Testis (tissue), 2 donors: ENCODE measurements around the gene PLK3.

ENCODE experiments used
- POLR2A ChIP-seq: fragments of 450-650 bp; IDR thresholded peaks from one replicate; pipeline ENCODE4 v1.6.1; 2017; ENCODE audit warnings: antibody characterized with exemption, mild to moderate bottlenecking, moderate library complexity
- TF ChIP-seq, protein P1 (sequence below), 3 experiments: fragments of 450-650 bp in 2 of 3; fragments of 200-600 bp in 1 of 3; sonication (generic) in 1 of 3; IDR thresholded peaks; one replicate each; pipeline ENCODE4 v1.5.1; 2016 to 2019; ENCODE audit warnings: antibody characterized with exemption in 3 of 3, mild to moderate bottlenecking in 2 of 3, moderate library complexity in 1 of 3

DNA sequence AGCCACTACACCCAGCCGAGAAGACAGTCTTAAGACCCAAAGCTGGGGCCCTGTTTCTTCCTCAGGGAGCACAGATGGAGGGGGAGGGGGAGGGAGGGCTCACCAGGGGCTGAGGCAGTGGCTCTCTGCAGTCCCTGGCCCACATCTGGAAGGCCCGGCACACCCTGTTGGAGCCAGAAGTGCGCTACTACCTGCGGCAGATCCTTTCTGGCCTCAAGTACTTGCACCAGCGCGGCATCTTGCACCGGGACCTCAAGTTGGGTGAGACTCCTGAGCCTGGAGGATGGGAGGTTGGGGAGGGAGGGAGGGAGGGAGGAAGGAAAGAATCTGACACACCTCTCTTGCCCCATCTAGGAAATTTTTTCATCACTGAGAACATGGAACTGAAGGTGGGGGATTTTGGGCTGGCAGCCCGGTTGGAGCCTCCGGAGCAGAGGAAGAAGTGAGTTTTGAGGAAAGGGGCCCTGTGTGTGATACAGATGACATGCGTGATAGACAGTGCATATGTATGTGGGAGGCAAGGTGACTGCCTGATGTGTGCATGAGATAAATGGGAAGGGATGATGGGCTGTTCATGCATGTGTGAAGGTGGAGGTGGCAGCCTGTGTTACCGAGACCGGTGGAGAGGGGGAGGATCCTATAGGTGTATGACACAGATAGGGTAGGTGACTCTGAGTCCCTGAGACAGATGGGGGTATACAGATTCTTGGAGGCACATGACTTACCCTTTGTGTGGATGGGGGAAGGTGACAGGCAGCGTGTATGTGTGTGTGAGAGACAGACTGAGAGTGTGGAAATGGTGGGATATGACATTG lies 1.5 kb downstream of the PLK3 start:
- TF ChIP-seq, protein P1, sequence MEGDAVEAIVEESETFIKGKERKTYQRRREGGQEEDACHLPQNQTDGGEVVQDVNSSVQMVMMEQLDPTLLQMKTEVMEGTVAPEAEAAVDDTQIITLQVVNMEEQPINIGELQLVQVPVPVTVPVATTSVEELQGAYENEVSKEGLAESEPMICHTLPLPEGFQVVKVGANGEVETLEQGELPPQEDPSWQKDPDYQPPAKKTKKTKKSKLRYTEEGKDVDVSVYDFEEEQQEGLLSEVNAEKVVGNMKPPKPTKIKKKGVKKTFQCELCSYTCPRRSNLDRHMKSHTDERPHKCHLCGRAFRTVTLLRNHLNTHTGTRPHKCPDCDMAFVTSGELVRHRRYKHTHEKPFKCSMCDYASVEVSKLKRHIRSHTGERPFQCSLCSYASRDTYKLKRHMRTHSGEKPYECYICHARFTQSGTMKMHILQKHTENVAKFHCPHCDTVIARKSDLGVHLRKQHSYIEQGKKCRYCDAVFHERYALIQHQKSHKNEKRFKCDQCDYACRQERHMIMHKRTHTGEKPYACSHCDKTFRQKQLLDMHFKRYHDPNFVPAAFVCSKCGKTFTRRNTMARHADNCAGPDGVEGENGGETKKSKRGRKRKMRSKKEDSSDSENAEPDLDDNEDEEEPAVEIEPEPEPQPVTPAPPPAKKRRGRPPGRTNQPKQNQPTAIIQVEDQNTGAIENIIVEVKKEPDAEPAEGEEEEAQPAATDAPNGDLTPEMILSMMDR (IDR thresholded peaks at IDR 0.05), result no peak
- TF ChIP-seq POLR2A, result no peak
